Measurements from ENCODE around the gene LDLRAP1.

LDLRAP1 gene

GRCh38 chr1:25537153-25537831 lies 6.1 kb upstream of the LDLRAP1 start:
- POLR2A ChIA-PET, result interaction anchor here (0.9 to 2.2 kb wide), 2 partner anchors 32 to 305 kb away, joined by 3 to 6 read pairs; partner anchors contain the start of gene SYF2
- TF ChIP-seq ELF4 (IDR thresholded peaks at IDR 0.05) (no peak), FOXA1 (IDR thresholded peaks at IDR 0.05) (no peak), NFRKB (IDR thresholded peaks at IDR 0.05) (no peak), ZNF384 (IDR thresholded peaks at IDR 0.05) (no peak), HDGF (IDR thresholded peaks at IDR 0.05; ENCODE audit: borderline replicate concordance) (no peak)
- DNase-seq (ENCODE audit: extremely low spot score), result no peak

GRCh38 chr1:25538191-25538767 lies 5.1 kb upstream of the LDLRAP1 start:
- DNase-seq (ENCODE audit: extremely low spot score), result no peak
- CTCF ChIA-PET, result no interaction called here
- TF ChIP-seq HDGF (IDR thresholded peaks at IDR 0.05; ENCODE audit: borderline replicate concordance) (no peak), ELF4 (IDR thresholded peaks at IDR 0.05) (no peak), LEF1 (IDR thresholded peaks at IDR 0.05; ENCODE audit: borderline replicate concordance) (no peak), NFRKB (IDR thresholded peaks at IDR 0.05) (no peak), L3MBTL2 (conservative IDR thresholded peaks at IDR 0.05) (no peak), CTBP1 (IDR thresholded peaks at IDR 0.05; ENCODE audit: borderline replicate concordance) (no peak), ZNF384 (IDR thresholded peaks at IDR 0.05) (no peak), FOXM1 (IDR thresholded peaks at IDR 0.05; ENCODE audit: borderline replicate concordance) (no peak), FOXK2 (IDR thresholded peaks at IDR 0.05) (no peak), BHLHE40 (IDR thresholded peaks at IDR 0.05; ENCODE audit: borderline replicate concordance) (no peak), TARDBP (IDR thresholded peaks at IDR 0.05) (no peak), ARNT (IDR thresholded peaks at IDR 0.05) (no peak), SP1 (IDR thresholded peaks at IDR 0.05) (no peak), FOXA1 (IDR thresholded peaks at IDR 0.05) (no peak), PKNOX1 (IDR thresholded peaks at IDR 0.05) (no peak), SUZ12 (IDR thresholded peaks at IDR 0.05) (no peak)
- POLR2A ChIA-PET, result interaction anchor here (0.9 to 2.2 kb wide), 2 partner anchors 31 to 306 kb away, joined by 3 to 6 read pairs; partner anchors contain the start of gene SYF2

More at GRCh38 chr1:25537153-25537831, 6.1 kb upstream of the LDLRAP1 start:
- CTCF ChIA-PET, result no interaction called here

DNA sequence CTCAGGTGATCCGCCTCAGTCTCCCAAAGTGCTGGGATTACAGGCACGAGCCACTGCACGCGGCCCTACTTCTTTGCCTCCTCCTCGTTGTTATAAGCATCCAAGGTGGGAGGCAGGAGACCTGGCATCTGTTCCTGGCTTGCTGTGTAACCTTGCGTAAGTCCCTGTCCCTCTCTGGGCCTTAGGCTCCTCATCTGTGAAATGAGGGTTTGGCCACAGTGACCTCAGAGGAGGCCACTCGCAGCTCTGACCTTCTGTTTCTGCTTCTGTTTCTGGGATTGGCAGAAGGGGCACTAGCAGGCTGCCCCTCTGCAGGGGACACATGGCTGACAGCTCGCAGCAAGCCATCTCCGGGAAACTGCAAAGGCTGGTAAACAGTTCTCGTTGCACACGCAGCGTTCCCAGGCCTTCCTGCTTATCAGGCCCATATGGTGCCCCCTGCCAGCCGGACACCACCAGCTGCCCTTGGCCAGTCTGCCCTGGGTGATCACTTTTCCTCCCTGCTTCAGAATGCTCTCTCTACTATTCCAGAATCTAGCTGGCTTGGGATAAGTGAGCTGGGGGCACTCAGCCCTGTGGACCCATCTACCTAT lies 2.6 kb upstream of the LDLRAP1 start:
- TF ChIP-seq FOXK2 (IDR thresholded peaks at IDR 0.05) (no peak), LEF1 (IDR thresholded peaks at IDR 0.05; ENCODE audit: borderline replicate concordance) (no peak), CTBP1 (IDR thresholded peaks at IDR 0.05; ENCODE audit: borderline replicate concordance) (no peak), SP1 (IDR thresholded peaks at IDR 0.05) (no peak), FOXM1 (IDR thresholded peaks at IDR 0.05; ENCODE audit: borderline replicate concordance) (no peak), BHLHE40 (IDR thresholded peaks at IDR 0.05; ENCODE audit: borderline replicate concordance) (no peak), SUZ12 (IDR thresholded peaks at IDR 0.05) (no peak), L3MBTL2 (conservative IDR thresholded peaks at IDR 0.05) (no peak), ELF4 (IDR thresholded peaks at IDR 0.05) (no peak), ARNT (IDR thresholded peaks at IDR 0.05) (no peak), PKNOX1 (IDR thresholded peaks at IDR 0.05) (no peak), ZNF384 (IDR thresholded peaks at IDR 0.05) (no peak)
- ChIA-PET CTCF (no interaction called here), POLR2A (no interaction called here)
- DNase-seq (ENCODE audit: extremely low spot score), result no peak

DNA sequence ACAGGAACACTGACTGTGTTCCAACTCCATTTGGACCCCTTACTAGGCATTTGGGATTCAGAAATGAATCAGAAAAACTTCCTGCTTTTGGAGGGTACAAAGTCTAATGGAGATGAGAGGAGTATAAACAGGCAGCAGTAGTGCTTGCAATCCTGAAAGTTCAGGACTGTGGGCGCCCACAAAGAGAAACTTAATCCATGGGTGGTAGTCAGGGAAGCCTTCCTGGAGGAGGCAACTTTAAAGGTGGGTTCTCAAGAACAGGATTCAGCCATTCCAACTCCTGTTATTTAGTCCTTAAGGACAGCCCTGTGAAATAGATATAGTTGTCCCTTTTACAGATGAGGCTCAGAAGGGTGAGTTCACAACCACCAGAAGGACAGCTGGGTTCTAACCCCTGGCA lies 2.0 kb upstream of the LDLRAP1 start:
- POLR2A ChIA-PET, result no interaction called here
- TF ChIP-seq FOXA1 (IDR thresholded peaks at IDR 0.05), result no peak
- no peak for TF ChIP-seq BHLHE40 (IDR thresholded peaks at IDR 0.05; ENCODE audit: borderline replicate concordance)
- CTCF ChIA-PET, result no interaction called here
- DNase-seq (ENCODE audit: extremely low spot score), result no peak

DNA sequence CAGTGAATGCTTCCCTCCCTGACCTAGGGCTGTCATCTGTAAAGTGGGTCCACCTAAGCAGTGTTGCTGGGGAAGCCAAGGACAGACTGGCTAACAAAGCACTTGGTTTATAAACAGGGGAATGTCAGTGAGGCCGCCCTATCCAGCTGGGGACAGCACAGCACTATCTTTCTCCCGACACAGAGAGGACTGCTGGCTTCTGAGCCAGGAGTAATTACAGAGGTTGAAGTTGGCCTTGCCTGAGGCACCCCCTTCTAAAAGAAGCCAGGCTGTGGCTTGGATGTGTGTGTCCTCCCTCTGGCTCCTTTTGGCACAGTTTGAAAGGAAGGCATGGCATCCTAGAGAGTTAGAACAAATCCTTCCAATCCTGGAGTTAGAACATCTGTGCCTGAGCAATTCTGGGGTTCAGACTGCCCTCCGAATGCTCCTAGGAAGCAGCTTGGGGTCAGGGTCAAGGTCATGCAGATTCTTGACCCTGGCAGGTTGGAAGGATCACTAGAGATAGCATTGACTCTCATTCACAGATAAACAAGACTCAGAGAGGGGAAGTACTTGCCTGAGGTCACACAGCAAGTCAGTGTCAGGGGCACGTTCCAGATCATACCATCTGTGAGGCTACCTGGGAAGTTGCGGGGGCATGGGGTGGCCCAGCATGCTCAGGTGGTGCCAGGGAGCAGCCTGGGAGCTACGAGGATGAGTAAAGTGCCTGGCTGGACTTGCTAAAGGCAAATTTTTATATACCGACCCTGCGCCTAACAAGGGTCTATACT lies 1.3 kb upstream of the LDLRAP1 start:
- TF ChIP-seq SUZ12 (IDR thresholded peaks at IDR 0.05) (no peak), ZNF384 (IDR thresholded peaks at IDR 0.05) (no peak), TARDBP (IDR thresholded peaks at IDR 0.05) (no peak), NFRKB (IDR thresholded peaks at IDR 0.05) (no peak), ELF4 (IDR thresholded peaks at IDR 0.05) (no peak), PKNOX1 (IDR thresholded peaks at IDR 0.05) (no peak)
- no peak for DNase-seq (ENCODE audit: extremely low spot score)

DNA sequence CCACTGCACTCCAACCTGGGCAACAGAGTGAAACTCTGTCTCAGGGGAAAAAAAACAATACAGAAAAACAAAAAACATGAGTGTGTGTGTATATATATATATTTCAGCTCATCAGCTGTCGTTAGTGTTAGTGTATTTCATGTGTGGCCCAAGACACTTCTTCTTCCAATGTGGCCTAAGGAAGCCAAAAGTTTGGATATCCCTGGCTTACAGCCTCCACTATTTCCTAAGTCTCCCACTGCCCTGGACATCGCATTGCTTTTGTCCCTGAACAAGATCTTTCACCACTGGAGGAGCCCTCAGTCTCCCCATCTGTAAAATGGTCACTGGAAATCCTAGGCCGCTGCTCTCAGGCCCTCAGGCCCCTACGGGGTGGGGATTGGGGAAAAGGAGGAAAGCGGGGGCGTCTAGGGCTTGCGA lies 391 bp upstream of the LDLRAP1 start:
- TF ChIP-seq ZNF384 (IDR thresholded peaks at IDR 0.05) (no peak), ELF4 (IDR thresholded peaks at IDR 0.05) (no peak), PKNOX1 (IDR thresholded peaks at IDR 0.05) (no peak), TARDBP (IDR thresholded peaks at IDR 0.05) (no peak), FOXK2 (IDR thresholded peaks at IDR 0.05) (no peak), FOXA1 (IDR thresholded peaks at IDR 0.05) (no peak), SP1 (IDR thresholded peaks at IDR 0.05) (no peak), NFRKB (IDR thresholded peaks at IDR 0.05) (no peak), CTBP1 (IDR thresholded peaks at IDR 0.05; ENCODE audit: borderline replicate concordance) (no peak)
- no peak for DNase-seq (ENCODE audit: extremely low spot score)
- POLR2A ChIA-PET, result interaction anchor here (0.6 kb wide), 1 partner anchor 23 kb away, joined by 3 read pairs; no protein-coding TSS in a partner anchor
- CTCF ChIA-PET, result no interaction called here

More for the DNA sequence above, 1.3 kb upstream of the LDLRAP1 start:
- ChIA-PET POLR2A (no interaction called here), CTCF (no interaction called here)
